Retina (tissue), 1 donor: Measurements from ENCODE around the gene XYLT2.
"Not testable (repeated sequence)": the region's sequence is repeated elsewhere in the genome, so short reads cannot be mapped to it uniquely, and the experiment has no call there.

Experiments
- DNase-seq: peaks from one replicate; pipeline ENCODE4 v3.0.0-alpha.2; 2016

Gene XYLT2

DNA sequence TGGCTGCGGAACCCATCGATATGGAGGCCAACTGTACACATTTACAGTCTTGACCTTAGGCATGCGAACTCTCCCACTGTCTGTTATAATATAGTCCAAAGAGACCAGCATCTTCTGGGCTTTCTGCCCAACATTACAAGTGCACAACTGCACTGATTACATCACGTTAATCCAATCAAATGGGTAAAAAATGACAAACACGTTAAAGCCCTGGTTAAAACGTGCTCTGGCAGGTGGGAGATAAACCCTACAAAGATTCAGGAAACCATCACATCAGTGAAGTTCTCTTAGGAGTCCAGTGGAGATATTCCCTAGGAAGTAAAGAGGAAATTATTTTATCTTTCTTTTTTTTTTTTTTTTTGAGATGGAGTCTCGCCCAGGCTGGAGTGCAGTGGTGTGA lies 23.7 kb upstream of the XYLT2 start:
- DNase-seq: no peak

DNA sequence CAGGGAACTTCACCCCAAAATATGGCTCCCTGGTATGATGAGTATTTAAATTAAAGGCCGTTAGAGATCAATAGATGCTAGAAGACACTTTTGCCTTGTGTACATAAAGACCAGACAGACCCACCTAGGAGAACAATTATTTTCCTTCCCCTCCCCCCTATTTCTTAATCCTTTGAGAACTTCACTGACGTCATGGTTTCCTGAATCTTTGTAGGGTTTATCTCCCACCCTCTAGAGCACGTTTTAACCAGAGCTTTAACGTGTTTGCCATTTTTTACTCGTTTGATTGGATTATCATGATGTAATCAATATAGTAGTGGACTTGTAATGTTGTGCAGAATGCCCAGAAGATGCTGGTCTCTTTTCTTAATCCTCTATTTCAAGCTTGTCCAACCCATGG lies 22.9 kb upstream of the XYLT2 start:
- no peak for DNase-seq

DNA sequence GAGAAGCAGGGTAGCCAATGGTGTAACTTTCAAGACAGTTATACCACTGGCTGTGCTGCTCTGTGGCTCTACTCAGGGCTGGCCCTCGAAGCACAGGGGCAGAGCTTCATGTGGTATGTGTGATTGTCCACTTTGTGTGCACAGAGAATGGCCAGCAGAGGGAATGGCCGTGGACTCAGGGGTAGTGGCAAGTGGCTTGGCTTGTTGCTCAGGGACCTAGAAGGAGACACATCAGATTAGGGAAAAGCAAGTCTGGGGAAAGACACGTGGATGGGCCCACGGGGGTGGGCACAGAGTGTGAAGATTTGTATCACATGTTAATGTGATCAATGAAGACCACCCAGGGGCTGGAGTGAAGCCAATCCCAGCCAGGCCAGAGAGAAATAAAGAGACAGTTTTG lies 20.0 kb upstream of the XYLT2 start:
- no peak for DNase-seq

DNA sequence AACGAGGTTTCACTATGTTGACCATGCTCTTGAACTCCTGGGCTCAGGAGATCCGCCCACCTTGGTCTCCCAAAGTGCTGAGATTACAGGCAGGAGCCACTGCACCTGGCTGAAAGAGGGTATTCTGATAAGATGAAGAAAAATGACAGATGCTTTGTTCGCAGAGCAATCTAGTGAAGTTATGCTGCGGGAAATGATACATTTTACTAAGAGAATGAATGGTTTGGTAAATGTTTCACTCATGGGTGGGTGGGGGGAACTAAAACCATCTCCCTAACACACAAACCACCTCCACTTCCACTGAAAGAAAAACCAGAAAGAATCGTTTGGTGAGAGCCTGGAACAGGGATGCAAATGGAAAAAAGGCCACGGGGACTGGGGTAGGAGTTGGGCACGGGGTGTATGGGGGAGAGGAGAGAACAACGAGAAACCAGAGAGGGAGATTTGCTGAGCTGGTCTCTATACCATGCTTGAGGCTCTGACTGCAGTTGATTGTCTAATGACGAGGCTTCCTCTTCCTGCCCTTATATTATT lies 19.0 kb upstream of the XYLT2 start:
- no peak for DNase-seq

DNA sequence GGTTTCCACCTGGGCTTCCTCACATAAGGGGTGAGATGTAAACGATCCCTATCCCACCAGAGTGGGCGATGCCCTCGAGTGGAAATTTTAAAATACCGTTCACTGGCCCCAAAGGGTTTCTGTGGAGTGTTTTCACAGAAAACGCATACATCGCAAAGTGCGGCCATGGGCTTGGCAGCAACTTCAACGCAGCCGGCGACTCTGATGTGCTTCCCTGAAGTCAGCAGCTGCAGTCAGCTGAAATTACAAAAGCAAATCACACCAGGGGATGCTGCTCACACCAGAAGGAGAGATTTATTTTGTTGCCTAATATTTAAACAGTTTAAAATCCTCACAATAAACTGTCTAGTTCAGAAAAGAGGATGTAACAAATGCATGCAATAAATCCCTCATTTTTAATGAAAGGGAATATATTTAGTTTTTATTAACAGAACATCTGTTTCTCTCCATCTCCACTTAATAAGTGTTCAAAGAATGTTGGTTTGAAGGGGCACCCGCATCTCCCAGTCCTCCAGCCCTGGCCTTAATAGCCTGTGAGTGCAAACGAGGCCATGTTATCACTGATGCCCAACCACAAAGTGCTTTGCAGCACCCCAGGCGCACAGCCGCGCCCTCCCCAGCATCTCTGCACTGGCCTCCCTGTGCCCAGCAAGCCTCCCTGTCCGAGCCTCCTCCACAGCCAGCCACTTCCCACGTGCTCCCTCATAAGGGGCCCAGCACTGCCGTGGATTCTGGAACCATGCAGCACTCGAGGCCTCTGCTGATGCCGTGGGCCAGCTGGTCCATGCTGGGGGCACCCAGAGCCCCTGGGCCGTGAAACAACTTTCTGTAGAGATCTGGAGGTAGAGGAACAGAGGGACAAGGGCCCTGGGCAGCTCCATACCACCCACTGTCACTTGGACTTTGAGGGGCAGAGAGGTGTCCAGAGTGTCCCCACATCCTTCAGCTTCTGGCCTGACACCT lies 17.3 kb upstream of the XYLT2 start:
- peak; percentile 29 for DNase-seq

DNA sequence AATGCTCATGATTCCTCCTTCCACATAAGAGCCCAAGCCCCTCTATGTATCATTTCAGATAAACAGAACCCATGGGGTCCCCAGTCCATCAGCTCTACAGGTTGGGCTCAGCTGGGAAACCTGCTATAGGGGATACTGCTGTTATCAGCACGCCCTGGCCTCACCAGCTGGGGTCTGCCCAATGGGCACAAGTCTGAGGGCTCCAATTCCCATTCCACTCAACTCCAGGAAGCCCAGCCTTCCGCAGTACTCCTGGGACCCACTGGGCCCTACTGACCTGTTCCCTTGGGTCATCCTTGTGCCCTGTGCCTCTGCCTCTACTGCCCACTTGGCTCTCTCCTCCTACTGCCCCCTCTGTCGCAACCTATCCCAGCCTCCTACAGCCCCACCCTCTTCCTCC lies 16.2 kb upstream of the XYLT2 start:
- DNase-seq: no peak

DNA sequence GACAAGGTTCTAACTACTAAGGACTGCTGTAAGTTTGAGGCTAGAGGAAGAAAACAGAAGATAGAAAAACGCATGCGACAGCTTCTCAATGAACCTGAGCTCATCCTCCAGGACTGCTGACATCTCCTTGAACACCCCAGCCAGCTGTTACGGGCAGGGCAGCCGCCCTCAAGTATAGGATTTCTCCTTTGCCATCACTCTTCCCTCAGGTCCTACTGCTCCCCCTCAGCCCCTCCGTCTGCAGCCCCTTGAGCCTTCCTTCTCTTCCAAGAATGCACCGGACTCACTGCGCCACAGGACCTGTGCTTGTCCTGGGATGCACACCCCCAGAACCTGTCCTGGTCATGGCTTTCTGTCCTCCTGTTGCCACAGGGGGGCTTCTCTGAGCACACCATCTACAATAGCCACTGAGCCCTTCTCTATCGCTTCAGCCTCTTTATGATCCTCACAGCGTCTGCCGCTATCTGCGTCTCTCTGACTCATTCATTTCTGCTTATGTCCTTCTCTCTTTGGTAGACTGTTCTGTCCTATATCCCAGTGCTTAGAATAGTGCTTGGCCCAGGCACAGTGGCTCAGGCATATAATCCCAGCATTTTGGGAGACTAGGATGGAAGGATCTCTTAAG lies 15.7 kb upstream of the XYLT2 start:
- DNase-seq: no peak

DNA sequence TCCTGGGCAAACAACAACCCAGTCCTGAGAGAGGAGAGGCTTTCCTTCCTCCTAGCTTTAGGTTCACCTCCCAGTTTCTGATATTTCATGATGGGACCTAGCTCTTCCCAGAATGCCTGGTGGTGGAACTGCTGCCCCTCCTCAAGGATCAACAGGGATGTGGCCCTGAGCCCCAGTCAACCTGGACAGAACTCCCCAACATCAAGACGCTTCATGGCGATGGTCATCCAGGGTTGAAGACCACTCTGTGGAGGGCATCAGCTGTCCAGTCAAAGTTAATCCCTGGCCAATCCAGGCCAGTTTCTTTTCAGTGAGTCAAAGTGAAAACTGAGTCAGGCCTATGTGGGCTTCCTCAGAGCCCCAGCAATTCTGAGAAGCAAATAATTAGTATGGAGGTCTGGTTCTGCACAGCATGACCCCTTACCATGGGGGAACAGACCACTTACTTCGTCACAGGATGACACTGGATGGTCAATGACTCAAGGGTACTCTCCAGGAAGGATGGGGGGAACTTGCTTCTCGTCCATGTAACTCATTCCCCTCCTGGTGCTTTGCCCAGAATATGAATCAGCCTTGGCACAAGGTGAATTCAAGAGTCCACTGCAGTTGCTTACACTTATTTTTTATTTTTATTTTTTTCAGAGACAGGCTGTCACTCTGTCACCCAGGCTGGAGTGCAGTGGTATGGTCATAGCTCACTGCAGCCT lies 14.7 kb upstream of the XYLT2 start:
- DNase-seq: no peak

DNA sequence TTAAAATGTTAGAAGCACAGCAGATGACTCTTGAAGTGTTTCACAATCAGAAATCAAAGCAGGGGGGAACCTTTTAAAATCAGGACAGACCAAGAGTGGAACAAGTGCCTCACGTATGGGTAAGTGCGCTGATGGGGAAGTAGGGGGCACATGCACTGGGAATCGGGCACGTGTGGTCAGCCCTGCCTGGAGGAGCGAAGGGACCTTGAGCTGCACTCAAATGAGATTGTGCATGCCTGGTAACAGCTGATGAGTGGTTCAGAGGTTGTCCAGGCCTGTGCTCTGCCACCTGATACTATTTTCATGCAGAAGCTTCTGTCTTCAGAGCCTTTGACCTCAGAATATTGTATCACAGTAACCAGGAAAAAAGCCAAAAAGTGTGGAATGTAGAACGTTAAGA lies 13.7 kb upstream of the XYLT2 start:
- peak; percentile 34 for DNase-seq

DNA sequence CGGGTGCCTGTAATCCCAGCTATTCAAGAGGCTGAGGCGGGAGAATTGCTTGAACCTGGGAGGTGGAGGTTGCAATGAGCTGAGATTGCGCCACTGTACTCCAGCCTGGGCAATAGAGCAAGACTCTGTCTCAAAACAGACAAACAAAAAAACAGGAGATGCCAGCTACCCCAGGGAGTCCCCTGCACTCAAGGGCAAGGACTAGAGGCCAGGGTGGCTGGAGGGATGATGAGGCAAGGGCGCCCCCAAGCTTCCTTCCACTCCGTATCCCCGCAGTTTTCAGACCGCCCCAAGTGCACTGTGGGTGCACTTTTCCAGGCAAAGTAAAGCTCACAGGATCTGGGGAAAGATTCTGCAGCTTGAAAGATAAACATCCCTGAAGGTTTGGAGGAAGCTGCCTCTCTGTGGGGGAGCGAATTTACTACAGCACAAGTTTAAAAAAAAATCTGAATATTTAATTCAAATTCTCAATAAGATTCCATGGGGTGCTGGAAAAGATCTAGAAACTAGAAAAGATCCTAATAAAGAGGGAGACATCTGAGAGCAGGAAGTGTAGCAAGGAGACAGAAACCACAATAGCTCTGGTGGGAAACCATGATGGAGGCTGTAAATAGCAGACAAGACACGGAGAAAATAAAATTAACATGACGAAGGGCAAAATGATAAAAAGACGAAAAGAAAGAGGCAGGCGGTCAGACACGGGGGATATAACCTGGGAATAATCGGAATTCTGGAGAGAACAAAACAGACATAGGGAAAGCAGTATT lies 12.5 kb upstream of the XYLT2 start:
- not testable (repeated sequence) for DNase-seq

DNA sequence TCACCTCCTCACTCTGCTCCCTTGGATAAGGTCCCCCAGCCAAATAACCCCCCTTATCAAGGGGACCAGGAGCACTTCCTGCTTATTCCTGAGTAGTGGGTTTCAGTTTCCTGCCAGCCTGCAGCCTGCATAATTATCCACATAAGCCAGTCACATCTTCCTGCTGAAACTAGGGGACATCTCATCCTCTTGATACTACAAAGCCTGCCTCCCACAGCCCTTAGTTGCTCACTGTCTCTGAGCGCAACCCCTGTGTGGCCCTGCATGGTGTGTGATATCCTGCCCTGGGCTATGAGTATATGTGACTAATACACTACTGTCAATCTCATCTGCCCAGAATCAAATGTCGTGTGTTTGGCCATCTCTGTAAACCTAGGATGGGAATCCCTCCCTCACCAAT lies 8.0 kb upstream of the XYLT2 start:
- no peak for DNase-seq

DNA sequence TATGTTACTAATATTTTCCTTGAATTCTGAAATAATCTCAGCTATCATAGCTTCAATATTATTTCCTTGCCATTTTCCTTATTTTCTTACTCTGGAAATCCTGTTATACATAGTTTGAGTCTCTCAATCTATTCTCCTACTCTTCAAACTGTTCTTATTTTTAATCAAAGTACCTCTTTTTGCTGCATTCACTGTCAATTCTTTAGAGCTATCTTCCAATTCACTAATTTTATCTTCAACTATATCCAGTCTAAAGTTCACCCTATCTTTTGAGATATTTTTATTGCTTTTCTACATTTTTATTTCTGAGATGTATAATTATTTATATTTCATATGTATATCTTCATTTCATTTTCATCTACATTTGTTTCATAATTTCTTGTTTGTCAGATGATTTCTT lies 7.3 kb upstream of the XYLT2 start:
- no peak for DNase-seq

DNA sequence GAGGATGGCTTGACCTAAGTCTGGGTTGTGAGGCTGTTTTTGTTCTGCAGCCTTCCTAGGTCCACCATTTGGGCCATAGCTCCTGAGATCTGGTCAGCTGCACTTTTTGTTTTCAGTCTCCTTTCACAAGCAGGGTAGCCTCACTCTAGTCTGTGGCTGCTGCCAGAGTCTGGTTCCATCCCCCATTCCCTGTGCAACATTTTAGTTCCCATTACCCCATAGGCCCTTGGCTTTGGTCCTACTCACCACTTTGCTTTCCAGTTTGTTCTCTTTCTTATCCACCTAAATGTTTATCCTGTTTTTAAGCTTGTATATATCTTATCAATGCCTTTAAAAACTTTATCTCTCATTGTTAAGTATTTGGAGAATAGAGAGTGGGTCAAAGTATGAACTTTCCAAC lies 6.5 kb upstream of the XYLT2 start:
- DNase-seq: no peak

DNA sequence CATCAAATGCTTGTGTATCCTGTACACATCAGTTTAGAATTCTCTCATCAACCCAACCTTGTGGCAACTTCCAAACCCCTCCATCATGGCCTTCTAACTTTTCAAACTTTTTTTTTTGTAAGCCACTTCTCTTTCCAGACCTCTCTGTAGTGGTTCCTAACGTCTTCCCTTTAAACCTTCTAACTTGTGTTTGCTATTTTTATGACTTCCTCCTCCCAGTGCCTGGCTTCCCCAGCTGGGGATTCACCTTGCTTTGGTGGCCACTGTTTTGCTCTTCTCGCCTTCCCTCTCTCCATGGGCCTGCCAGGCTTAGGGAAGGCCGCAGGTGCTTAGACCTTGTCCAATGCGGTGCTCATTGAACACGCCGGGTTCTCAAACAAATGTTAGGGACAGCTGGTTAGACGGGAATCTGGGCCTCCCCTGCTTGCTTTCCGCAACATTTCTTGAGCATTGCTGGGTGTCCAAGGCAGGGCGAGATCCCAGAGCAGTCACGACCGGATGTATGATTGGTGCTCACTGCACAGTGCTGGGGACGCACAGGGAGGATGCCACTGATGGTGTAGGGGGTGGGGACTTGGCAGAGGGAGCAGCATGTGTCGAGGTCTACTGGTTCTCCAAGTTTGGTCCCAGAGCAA lies 1.1 kb upstream of the XYLT2 start:
- no peak for DNase-seq

DNA sequence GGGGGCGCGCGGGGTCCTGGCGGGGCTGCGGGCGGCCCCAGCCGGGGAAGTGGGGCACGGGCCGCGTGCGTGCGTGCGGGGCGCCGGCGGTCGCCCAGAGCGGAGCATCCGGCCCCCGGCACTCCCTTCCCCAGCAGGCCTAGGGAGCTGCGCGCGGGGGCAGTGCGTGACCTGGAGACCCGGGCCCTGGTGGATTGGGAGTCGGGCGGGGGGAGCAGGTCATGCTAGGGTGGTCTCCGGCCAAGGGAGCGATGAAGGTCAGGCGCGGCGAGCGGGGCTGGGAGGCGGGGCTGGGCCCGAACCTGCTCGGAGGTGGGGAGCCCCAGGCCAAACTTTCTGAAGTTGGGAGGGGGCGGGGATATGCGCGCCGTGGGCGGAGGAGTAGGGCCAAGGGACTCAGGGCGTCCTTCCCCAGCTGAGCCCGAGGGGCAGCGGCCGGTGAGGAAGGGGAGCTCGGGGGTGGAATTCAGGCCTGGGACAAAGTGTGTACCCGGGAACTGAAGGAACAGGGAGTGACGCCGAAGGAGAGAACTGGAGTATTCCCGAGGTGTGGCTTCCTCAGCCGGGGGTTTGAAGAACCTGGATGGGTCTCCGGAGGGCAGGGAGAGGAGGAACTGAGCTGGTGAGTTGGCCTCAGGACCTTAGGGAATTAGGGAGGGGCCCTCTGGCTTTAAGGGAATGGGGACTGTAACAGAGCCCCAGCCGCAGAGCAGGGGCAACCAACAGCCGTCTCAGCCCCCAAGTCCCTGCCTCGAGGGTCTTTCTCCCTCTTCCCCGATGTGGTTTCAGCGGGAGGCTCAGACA lies 589 bp downstream of the XYLT2 start:
- peak; percentile 67 for DNase-seq

DNA sequence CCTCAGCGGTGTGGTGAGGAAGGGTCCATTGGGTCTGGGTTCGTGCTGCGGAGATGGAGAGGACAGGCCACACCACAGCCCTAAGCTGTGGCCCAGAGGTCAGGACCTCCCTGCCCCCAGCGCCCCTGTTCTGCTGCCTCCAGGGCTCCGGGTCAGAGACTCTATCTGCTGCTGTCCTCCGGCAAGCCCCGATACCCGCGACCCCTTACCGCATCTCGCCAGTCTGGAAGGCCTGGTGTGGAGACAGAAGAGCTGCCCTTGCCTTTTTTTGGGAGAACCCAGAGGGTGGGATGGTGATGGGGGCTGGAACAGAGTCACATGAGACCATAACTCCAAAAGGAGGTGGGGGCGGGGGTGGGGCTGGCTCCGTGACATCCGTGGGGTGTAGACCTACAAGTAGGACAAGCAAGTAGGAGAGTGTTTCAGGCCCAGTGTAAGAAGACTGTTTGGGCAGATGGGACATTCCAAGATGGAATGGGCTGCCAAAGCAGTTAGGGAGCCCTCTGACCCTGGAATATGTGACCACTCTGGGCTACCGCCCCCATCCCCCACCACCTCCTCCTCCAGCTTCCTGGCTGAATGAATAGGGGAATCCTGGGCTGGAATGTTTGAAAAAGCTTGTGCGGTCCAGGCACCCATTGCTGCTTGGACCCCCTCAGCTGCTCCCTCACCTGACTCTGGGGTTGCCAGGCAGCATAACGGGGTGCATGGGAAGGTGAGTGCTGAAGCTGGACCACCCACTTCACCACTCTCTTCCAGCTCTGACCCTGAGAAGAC lies 1.4 kb downstream of the XYLT2 start:
- DNase-seq: no peak

DNA sequence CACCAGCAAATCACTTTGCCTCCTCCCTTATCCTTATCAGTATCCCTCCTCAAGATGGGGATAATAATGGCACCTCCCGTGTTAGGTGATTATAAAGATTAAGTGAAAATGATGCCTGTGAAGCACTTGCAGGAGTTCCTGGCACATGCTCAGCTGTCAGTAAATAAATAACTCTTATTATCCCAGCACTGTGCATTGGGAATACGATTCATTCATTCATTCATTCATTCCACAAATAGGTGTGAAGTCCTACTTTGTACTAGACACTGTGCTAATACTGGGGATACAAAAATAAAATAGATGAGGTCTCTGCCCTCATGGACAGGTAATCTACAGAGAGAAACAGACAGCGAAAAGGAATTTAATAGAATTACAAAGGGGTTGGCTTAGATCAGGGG lies 2.0 kb downstream of the XYLT2 start:
- no peak for DNase-seq

DNA sequence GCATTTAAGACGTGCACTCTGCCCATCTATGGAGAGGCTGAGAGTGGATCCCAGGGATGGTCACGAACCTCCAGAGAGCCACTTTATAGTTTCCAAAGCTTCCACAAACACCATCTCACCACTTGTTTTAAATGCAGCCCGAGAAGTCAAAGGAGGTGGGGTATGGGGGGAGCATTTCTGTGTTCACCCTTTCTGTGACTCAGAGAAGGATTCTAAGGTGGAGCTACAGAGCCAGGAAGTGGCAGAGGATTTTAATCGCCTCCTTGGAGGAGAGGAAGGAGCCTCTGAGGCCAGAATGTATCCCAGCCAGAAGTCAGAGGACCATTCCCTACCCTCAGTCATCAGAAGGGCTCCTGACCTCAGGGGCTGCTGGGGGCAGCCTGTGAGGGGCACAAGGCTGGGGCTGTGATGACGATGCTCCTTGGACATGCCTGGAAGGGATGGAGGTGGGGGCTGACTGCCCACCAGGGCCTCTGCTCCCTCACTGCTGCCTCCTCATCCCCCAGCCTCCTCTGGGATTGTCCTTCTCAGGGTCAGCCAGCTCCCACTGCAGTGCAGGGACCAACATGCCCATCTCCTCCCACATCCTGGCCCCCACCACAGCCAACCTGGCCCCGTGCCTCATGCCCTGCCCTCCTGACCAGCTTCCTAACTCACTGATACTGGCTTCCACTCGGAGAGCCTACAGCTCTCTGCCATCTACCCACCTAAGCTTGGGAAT lies 2.8 kb downstream of the XYLT2 start:
- DNase-seq: no peak

DNA sequence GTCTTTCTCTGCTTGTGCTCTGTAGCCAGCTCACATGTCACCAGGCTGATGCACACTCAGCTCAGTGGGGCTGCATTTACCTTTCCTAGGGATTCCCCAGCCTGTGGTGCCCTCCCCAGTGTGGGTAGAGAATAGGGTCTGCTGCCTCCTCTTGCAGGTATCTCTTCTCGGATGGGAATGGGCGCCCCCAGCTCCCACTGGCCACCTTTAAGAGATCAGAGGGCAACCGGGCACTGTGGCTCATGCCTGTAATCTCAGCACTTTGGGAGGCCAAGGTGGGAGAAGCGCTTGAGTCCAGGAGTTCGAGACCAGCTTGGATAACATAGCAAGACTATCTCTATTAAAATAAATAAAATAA lies 3.3 kb downstream of the XYLT2 start:
- DNase-seq: no peak

DNA sequence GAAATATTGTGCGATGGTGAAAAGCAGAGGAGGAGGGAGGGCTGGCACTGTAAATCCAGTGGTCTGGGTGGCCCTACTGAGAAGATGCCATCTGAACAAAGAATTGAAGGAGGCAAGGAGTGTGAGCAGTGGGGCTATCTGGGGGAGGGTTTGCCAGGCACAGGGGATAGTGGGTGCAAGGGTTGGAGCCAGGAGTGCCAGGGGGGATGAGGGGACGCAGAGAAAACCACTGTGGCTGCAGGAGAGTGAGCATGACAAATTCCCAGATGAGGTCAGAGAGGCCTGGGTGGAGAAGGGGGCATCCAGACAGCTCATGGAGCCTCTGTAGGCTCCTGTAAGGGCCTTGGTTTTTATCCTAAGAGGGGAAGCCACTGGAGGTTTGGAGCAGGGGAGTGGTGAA lies 4.8 kb downstream of the XYLT2 start:
- DNase-seq: no peak
